SU-DHL-6 (cell line): Measurements from ENCODE around the gene SERINC4.
"Not testable (repeated sequence)": the region's sequence is repeated elsewhere in the genome, so short reads cannot be mapped to it uniquely, and the experiment has no call there.

Experiments
- H2AFZ ChIP-seq: fragments of 200-600 bp; sonication (generic); 2 replicates; pipeline ENCODE4 v1.6.1; 2014; ENCODE audit warnings: low read depth, mild to moderate bottlenecking, moderate library complexity, mixed read lengths, antibody characterized with exemption, low read length; ENCODE audit not compliant: severe bottlenecking
- H3F3A ChIP-seq: fragments of 200-600 bp; shearing (Covaris generic); 2 replicates; pipeline ENCODE4 v1.6.0; 2016; ENCODE audit warnings: antibody characterized with exemption, mild to moderate bottlenecking; ENCODE audit not compliant: insufficient read depth
- H3K27ac ChIP-seq: fragments of 200-600 bp; sonication (generic); 2 replicates; pipeline ENCODE4 v1.5.1; 2016; ENCODE audit warnings: low read depth, mild to moderate bottlenecking, low read length, moderate library complexity, mixed read lengths
- H3K27me3 ChIP-seq: fragments of 200-600 bp; sonication (generic), shearing (Covaris generic); 2 replicates; pipeline ENCODE4 v1.6.0; 2014; ENCODE audit warnings: mild to moderate bottlenecking, low read length
- H3K36me3 ChIP-seq: fragments of 200-600 bp; sonication (generic); 2 replicates; pipeline ENCODE4 v1.6.1; 2014; ENCODE audit warnings: mild to moderate bottlenecking, low read length, mixed read lengths
- H3K4me2 ChIP-seq: fragments of 300-600, 200-600 bp; shearing (Covaris generic), sonication (generic); 2 replicates; pipeline ENCODE4 v1.6.0; 2014; ENCODE audit warnings: low read length, low read depth, mild to moderate bottlenecking; ENCODE audit not compliant: poor library complexity, severe bottlenecking
- H3K4me3 ChIP-seq: fragments of 200-600 bp; sonication (generic); 2 replicates; pipeline ENCODE4 v1.5.1; 2014; ENCODE audit warnings: antibody characterized with exemption, low read length, mild to moderate bottlenecking, mixed read lengths; ENCODE audit not compliant: insufficient read depth, poor library complexity, severe bottlenecking
- H3K79me2 ChIP-seq: fragments of 200-600 bp; sonication (generic); 2 replicates; pipeline ENCODE4 v1.6.1; 2014; ENCODE audit warnings: mild to moderate bottlenecking, low read length, moderate library complexity; ENCODE audit not compliant: insufficient read depth
- H3K9ac ChIP-seq: fragments of 200-600 bp; sonication (generic); 2 replicates; pipeline ENCODE4 v1.7.0; 2014; ENCODE audit warnings: mild to moderate bottlenecking, low read length
- H3K9me2 ChIP-seq: fragments of 200-600 bp; sonication (generic); replicated peaks from 2 replicates; pipeline ENCODE4 v1.6.1; 2014; ENCODE audit warnings: low read length; ENCODE audit not compliant: insufficient read depth
- H3K9me3 ChIP-seq: fragments of 200-600 bp; sonication (generic); 2 replicates; pipeline ENCODE4 v1.6.1; 2014; ENCODE audit warnings: low read length, mixed read lengths; ENCODE audit not compliant: insufficient read depth
- H4K20me1 ChIP-seq: fragments of 200-600 bp; sonication (generic); 2 replicates; pipeline ENCODE4 v1.6.1; 2014; ENCODE audit warnings: low read depth, mild to moderate bottlenecking, antibody characterized with exemption, low read length, moderate library complexity, mixed read lengths
- EZH2phosphoT487 ChIP-seq: fragments of 200-600 bp; sonication (generic), shearing (Covaris generic); conservative IDR thresholded peaks from 2 replicates; pipeline ENCODE4 v1.6.1; 2018; ENCODE audit warnings: mild to moderate bottlenecking, antibody characterized with exemption, low read length, moderate library complexity, mixed read lengths
- TF ChIP-seq, protein P1 (sequence below): fragments of 200-600 bp; sonication (generic); IDR thresholded peaks from one replicate; pipeline ENCODE4 v1.5.1; 2017; ENCODE audit warnings: antibody characterized with exemption, mild to moderate bottlenecking, low read length, moderate library complexity; ENCODE audit not compliant: insufficient read depth, poor library complexity, severe bottlenecking

The SERINC4 gene

DNA sequence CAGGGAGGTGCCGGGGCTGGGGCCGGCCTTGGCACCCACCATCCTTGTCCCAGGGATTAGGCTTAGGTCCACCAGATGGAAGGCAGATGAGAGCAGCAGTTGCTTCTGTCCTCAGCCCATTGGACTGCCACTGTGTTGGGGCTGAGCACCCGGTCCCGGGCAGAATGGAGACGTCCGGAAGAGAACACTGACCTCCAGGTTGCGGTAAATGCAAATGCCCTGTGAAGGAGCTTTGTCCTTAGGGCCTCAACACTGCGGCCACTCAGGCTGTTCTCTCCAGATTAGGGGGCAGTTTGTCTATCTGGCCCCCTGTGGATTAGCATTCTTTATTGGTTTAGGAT lies at the start of gene SERINC4:
Gene SERINC4, minus strand, starts transcription at position 276 of the 341 bp plus-strand sequence. Its CDS starts 234 bp downstream, at position 42.
- Histone ChIP-seq H3K4me2 (peak within 1 kb of the TSS; percentile 96), H3K27ac (peak within 1 kb of the TSS; percentile 96), H3K4me3 (peak within 1 kb of the TSS; percentile 82), H3K9ac (peak within 1 kb of the TSS; percentile 92), H3K9me2 (no peaks in the 10 kb centered on the region), H2AFZ (no peak within 1 kb of the TSS), H3K79me2 (peaks cover 17% of the 10 kb centered on the region), H3K36me3 (peaks cover 5% of the 10 kb centered on the region; the same call in 1 of the 2 replicates), H3K9me3 (no peaks in the 10 kb centered on the region), H3F3A (peaks cover 82% of the 10 kb centered on the region), H3K27me3 (no peaks in the 10 kb centered on the region), H4K20me1 (no peaks in the 10 kb centered on the region)
- no peak for TF ChIP-seq EZH2phosphoT487
- TF ChIP-seq, protein P1, sequence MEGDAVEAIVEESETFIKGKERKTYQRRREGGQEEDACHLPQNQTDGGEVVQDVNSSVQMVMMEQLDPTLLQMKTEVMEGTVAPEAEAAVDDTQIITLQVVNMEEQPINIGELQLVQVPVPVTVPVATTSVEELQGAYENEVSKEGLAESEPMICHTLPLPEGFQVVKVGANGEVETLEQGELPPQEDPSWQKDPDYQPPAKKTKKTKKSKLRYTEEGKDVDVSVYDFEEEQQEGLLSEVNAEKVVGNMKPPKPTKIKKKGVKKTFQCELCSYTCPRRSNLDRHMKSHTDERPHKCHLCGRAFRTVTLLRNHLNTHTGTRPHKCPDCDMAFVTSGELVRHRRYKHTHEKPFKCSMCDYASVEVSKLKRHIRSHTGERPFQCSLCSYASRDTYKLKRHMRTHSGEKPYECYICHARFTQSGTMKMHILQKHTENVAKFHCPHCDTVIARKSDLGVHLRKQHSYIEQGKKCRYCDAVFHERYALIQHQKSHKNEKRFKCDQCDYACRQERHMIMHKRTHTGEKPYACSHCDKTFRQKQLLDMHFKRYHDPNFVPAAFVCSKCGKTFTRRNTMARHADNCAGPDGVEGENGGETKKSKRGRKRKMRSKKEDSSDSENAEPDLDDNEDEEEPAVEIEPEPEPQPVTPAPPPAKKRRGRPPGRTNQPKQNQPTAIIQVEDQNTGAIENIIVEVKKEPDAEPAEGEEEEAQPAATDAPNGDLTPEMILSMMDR, result no peak

DNA sequence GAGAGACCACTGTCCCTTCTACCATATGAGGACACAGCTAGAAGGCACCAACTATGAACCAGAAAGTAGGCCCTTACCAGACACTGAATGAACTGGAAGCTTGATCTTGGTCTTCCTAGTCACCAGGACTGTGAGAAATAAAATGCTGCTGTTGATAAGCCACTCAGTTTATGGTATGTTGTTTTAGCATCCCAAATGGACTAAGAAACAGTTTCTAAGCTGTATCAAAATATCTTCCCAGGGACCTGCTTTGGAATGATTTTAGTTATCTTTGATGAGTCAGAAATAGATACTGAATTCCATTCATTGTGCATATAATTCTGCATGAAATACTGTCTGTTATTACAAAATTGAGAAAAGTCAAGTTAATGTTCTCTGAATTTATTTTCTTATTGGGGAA lies 45.4 kb upstream of the SERINC4 start:
- H4K20me1 ChIP-seq, result peaks cover 15% of the 10 kb centered on the region; the same call in 1 of the 2 replicates
- H3K4me3 ChIP-seq, result no peak overlapping the region
- H2AFZ ChIP-seq, result no peak overlapping the region
- H3F3A ChIP-seq, result peaks cover 15% of the 10 kb centered on the region; the same call in 1 of the 2 replicates
- no peaks in the 10 kb centered on the region for H3K9me3 ChIP-seq
- H3K9ac ChIP-seq, result no peak overlapping the region
- H3K9me2 ChIP-seq, result no peaks in the 10 kb centered on the region
- peaks cover 57% of the 10 kb centered on the region for H3K36me3 ChIP-seq
- no peak overlapping the region for H3K27ac ChIP-seq
- no peak overlapping the region for H3K4me2 ChIP-seq
- H3K79me2 ChIP-seq, result peaks cover 54% of the 10 kb centered on the region
- H3K27me3 ChIP-seq, result no peaks in the 10 kb centered on the region
- no peak for TF ChIP-seq EZH2phosphoT487
- TF ChIP-seq, protein P1, result no peak

DNA sequence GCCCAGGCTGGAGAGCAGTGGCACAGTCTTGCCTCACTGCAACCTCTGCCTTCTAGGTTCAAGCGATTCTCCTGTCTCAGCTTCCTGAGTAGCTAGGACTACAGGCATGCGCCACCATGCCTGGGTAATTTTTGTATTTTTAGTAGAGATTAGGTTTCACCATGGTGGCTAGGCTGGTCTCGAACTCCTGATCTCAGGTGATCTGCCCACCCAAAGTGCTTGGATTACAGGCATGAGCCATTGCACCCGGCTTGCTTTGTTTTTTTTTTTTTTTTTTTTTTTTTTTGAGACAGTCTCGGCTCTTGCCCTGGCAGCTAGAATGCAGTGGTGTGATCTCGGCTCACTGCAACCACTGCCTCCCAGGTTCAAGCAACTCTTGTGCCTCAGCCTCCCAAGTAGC lies 32.5 kb upstream of the SERINC4 start:
- H4K20me1 ChIP-seq, result peaks cover 30% of the 10 kb centered on the region; the same call in 1 of the 2 replicates
- peak overlapping the region; percentile 92 for H3K9ac ChIP-seq
- H3K4me2 ChIP-seq, result peak overlapping the region; percentile 100
- peak overlapping the region; percentile 81 for H3K4me3 ChIP-seq
- H3K9me3 ChIP-seq, H2AFZ ChIP-seq, H3K27me3 ChIP-seq, H3K9me2 ChIP-seq: not testable (repeated sequence)
- H3K27ac ChIP-seq, result peak overlapping the region; percentile 93
- H3K79me2 ChIP-seq, result peaks cover 98% of the 10 kb centered on the region
- H3F3A ChIP-seq, result peaks cover 41% of the 10 kb centered on the region
- peaks cover 52% of the 10 kb centered on the region for H3K36me3 ChIP-seq

DNA sequence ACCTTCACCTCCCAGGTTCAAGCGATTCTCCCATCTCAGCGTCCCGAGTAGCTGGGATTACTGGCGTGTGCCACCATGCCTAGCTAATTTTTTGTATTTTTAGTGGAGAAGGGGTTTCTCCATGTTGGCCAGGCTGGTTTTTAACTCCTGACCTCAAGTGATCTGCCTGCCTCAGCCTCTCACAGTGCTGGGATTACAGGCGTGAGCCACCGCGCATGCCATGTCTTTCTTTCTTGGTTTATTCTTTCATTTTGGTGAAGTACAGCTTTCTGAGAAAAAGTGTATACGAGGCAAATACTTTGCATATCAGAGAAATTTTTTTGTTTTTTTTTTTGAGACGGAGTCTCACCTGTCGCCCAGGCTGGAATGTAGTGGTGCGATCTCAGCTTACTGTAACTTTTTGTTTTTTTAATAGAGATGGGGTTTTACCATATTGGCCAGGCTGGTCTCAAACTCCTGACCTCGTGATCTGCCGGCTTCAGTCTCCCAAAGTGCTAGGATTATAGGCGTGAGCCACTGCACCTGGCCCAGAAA lies 31.6 kb upstream of the SERINC4 start:
- Histone ChIP-seq H3K4me2 (peak overlapping the region; percentile 100), H3K79me2 (peaks cover 98% of the 10 kb centered on the region), H4K20me1 (peaks cover 21% of the 10 kb centered on the region; the same call in 1 of the 2 replicates), H3F3A (peaks cover 41% of the 10 kb centered on the region), H3K27ac (peak overlapping the region; percentile 93), H3K9ac (peak overlapping the region; percentile 92), H3K36me3 (peaks cover 45% of the 10 kb centered on the region), H3K4me3 (peak overlapping the region; percentile 81)
- H3K9me2 ChIP-seq, H3K9me3 ChIP-seq, H2AFZ ChIP-seq, H3K27me3 ChIP-seq: not testable (repeated sequence)

DNA sequence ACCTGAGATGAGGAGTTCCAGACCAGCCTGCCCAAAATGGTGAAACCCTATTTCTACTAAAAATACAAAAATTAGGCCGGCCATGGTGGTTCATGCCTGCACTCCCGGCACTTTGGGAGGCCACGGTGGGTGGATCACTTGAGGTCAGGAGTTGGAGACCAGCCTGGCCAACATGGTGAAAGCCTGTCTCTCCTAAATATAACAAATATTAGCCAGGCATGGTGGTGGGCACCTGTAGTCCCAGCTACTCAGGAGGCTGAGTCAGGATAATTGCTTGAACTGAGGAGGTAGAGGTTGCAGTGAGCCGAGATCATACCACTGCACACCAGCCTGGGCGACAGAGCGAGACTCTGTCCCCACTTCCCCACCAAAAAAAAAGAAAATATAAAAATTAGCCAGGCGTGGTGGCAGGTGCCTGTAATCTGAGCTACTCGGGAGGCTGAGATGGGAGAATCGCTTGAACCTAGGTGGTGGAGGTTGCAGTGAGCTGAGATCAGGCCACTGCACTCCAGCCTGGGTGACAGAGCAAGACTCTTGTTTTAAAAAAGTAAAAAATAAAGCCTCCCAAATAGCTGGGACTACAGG lies 30.8 kb upstream of the SERINC4 start:
- Histone ChIP-seq H3K9ac (peak overlapping the region; percentile 92), H3K79me2 (peaks cover 97% of the 10 kb centered on the region), H3K4me2 (peak overlapping the region; percentile 100), H3F3A (peaks cover 38% of the 10 kb centered on the region), H4K20me1 (peaks cover 16% of the 10 kb centered on the region; the same call in 1 of the 2 replicates), H3K4me3 (peak overlapping the region; percentile 81), H3K36me3 (peaks cover 37% of the 10 kb centered on the region), H3K27ac (peak overlapping the region; percentile 93)
- not testable (repeated sequence) for H3K9me3 ChIP-seq, H3K9me2 ChIP-seq, H3K27me3 ChIP-seq, H2AFZ ChIP-seq

DNA sequence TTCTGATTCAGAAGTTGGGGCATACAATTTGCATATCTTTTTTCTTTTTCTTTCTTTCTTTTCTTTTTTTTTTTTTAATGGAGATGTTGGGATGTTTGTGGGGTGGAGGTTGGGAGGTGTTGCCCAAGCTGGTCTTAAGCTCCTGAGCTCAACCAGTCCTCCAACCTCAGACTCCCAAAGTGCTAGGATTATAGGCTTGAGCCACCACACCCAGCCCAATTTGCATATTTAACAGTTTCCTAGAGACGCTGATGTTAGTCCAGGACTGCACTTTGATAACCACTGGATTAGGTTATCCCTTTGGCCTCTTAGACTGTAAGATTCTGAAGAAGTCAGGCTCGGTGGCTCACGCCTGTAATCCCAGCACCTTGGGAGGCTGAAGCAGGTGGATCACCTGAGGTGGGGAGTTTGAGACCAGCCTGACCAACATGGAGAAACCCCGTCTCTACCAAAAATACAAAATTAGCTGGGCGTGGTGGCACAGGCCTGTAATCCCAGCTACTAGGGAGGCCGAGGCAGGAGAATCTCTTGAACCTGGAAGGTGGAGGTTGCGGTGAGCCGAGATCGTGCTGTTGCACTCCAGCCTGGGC lies 30.0 kb upstream of the SERINC4 start:
- Histone ChIP-seq H4K20me1 (peaks cover 16% of the 10 kb centered on the region; the same call in 1 of the 2 replicates), H3K36me3 (peaks cover 36% of the 10 kb centered on the region), H3F3A (peaks cover 45% of the 10 kb centered on the region), H3K79me2 (peaks cover 91% of the 10 kb centered on the region), H3K4me3 (peak overlapping the region; percentile 81), H3K27ac (peak overlapping the region; percentile 93), H3K4me2 (peak overlapping the region; percentile 100), H3K9ac (peak overlapping the region; percentile 92)
- not testable (repeated sequence) for H2AFZ ChIP-seq, H3K9me2 ChIP-seq, H3K9me3 ChIP-seq, H3K27me3 ChIP-seq
